H1 (cell line): ENCODE data around the gene HMCN1. TPM values are rescaled to one million over a fixed set of nuclear protein-coding genes. Genes with fewer than 3 reads are reported as not detected.

Experiments used
- CTCF ChIA-PET: fragments of 300-600 bp; sonication (Branson Sonifier 250); formaldehyde crosslinking; loops from one replicate; lab custom pipeline; 2021; ENCODE audit not compliant: partially characterized antibody; lab: Charles Lee
- POLR2A ChIA-PET: fragments of 300-600 bp; sonication (Branson Sonifier 250); formaldehyde crosslinking; loops from one replicate; lab custom pipeline; 2021; ENCODE audit warnings: inconsistent platforms; ENCODE audit not compliant: partially characterized antibody; lab: Charles Lee
- DNase-seq, 2 experiments: peaks; one replicate each; pipeline versions ENCODE4 v3.0.0 to v3.0.0-alpha.2; 2010 to 2022; ENCODE audit warnings: low spot score in 2 of 2, low read depth in 1 of 2, mixed read lengths in 1 of 2
- FAIRE-seq: peaks from 2 replicates; lab custom pipeline; 2011; peaks lifted over from hg19 to GRCh38; lab: Jason Lieb, UNC
- H2AFZ ChIP-seq: 2 replicates; pipeline ENCODE4 v1.8.1; 2012; ENCODE audit warnings: low read length, inconsistent platforms
- H2AK5ac ChIP-seq: 2 replicates; pipeline ENCODE4 v1.6.1; 2013; ENCODE audit warnings: low read depth, low read length
- H2BK120ac ChIP-seq: replicated peaks from 2 replicates; pipeline ENCODE3; 2013; ENCODE audit warnings: low read depth, low read length, inconsistent platforms
- H2BK12ac ChIP-seq: 2 replicates; pipeline ENCODE4 v1.6.1; 2013; ENCODE audit warnings: low read depth, low read length
- H2BK15ac ChIP-seq: 2 replicates; pipeline ENCODE4 v1.6.1; 2013; ENCODE audit warnings: low read length
- H2BK20ac ChIP-seq: 2 replicates; pipeline ENCODE4 v1.6.1; 2013; ENCODE audit warnings: low read length
- H2BK5ac ChIP-seq: 2 replicates; pipeline ENCODE4 v1.6.1; 2013; ENCODE audit warnings: low read depth, low read length
- H3K14ac ChIP-seq: 2 replicates; pipeline ENCODE4 v1.6.1; 2013; ENCODE audit warnings: inconsistent platforms; ENCODE audit not compliant: insufficient read length
- H3K18ac ChIP-seq: 2 replicates; pipeline ENCODE4 v1.6.1; 2013; ENCODE audit warnings: low read length; ENCODE audit errors: extremely low read depth
- H3K23ac ChIP-seq: 2 replicates; pipeline ENCODE4 v1.6.1; 2013; ENCODE audit warnings: inconsistent platforms; ENCODE audit not compliant: insufficient read length
- H3K23me2 ChIP-seq: 2 replicates; pipeline ENCODE4 v1.6.1; 2013; ENCODE audit warnings: low read depth, low read length
- H3K27ac ChIP-seq: 2 replicates; pipeline ENCODE4 v1.6.1; 2011; ENCODE audit warnings: low read depth, low read length, inconsistent platforms
- H3K27me3 ChIP-seq, 4 experiments: replicated peaks in 1 of 4; 1 replicate in 1 of 4; 2 replicates in 3 of 4; pipeline versions ENCODE4 v1.6.1 to v1.8.1; 2011 to 2013; ENCODE audit warnings: low read length in 3 of 4, mild to moderate bottlenecking in 3 of 4, inconsistent platforms in 2 of 4, mixed read lengths in 2 of 4, moderate library complexity in 1 of 4; ENCODE audit not compliant: control insufficient read depth in 3 of 4, insufficient read depth in 3 of 4; ENCODE audit errors: extremely low read depth in 1 of 4
- H3K36me3 ChIP-seq, 4 experiments: 2 replicates each; pipeline versions ENCODE4 v1.6.1 to v1.8.1; 2011 to 2013; ENCODE audit warnings: mild to moderate bottlenecking in 4 of 4, low read length in 3 of 4, moderate library complexity in 2 of 4, control low read depth in 1 of 4, inconsistent platforms in 1 of 4; ENCODE audit not compliant: insufficient read depth in 4 of 4, control insufficient read depth in 2 of 4
- H3K4ac ChIP-seq: replicated peaks from 2 replicates; pipeline ENCODE3; 2013; ENCODE audit warnings: low read length, low read depth, mixed read lengths, inconsistent platforms; ENCODE audit not compliant: insufficient read length
- H3K4me1 ChIP-seq, 4 experiments: replicated peaks in 1 of 4; 1 replicate in 1 of 4; 2 replicates in 3 of 4; pipeline versions ENCODE4 v1.6.1 to v1.8.1; 2011 to 2013; ENCODE audit warnings: low read length in 3 of 4, inconsistent platforms in 2 of 4, mixed read lengths in 1 of 4; ENCODE audit not compliant: insufficient read depth in 4 of 4, control insufficient read depth in 3 of 4
- H3K4me2 ChIP-seq, 2 experiments: 2 replicates each; pipeline versions ENCODE4 v1.6.1 to v1.8.1; 2011 to 2013; ENCODE audit warnings: low read depth in 2 of 2, low read length in 2 of 2, control low read depth in 1 of 2, inconsistent platforms in 1 of 2, mild to moderate bottlenecking in 1 of 2; ENCODE audit not compliant: insufficient read depth in 1 of 2
- H3K4me3 ChIP-seq, 4 experiments: fragments of 200-600, 300-600 bp in 1 of 4; sonication (generic), shearing (Covaris generic), sonication (Bioruptor Twin) in 1 of 4; 2 replicates each; pipeline versions ENCODE4 v1.5.1 to v1.8.1; 2011 to 2016; ENCODE audit warnings: low read length in 4 of 4, low read depth in 3 of 4, control low read depth in 2 of 4, inconsistent platforms in 2 of 4, mild to moderate bottlenecking in 2 of 4, mixed read lengths in 1 of 4, moderate library complexity in 1 of 4; ENCODE audit not compliant: insufficient read depth in 2 of 4; ENCODE audit errors: extremely low read depth in 1 of 4
- H3K56ac ChIP-seq: replicated peaks from 2 replicates; pipeline ENCODE3; 2013; ENCODE audit warnings: low read depth, mild to moderate bottlenecking, mixed read lengths, low read length, inconsistent platforms; ENCODE audit not compliant: insufficient read length
- H3K79me1 ChIP-seq: 2 replicates; pipeline ENCODE4 v1.6.1; 2013; ENCODE audit warnings: low read depth, low read length, control low read depth
- H3K79me2 ChIP-seq, 2 experiments: 2 replicates each; pipeline versions ENCODE4 v1.6.1 to v1.8.1; 2012 to 2013; ENCODE audit warnings: low read length in 2 of 2, mild to moderate bottlenecking in 2 of 2, inconsistent platforms in 1 of 2; ENCODE audit not compliant: insufficient read depth in 2 of 2, control insufficient read depth in 1 of 2
- H3K9ac ChIP-seq, 4 experiments: replicated peaks in 1 of 4; 1 replicate in 1 of 4; 2 replicates in 3 of 4; pipeline versions ENCODE4 v1.6.1 to v1.8.1; 2011 to 2013; ENCODE audit warnings: low read depth in 3 of 4, low read length in 3 of 4, control low read depth in 2 of 4, mild to moderate bottlenecking in 2 of 4, moderate library complexity in 2 of 4, inconsistent platforms in 1 of 4; ENCODE audit errors: extremely low read depth in 1 of 4
- H3K9me3 ChIP-seq, 2 experiments: 2 replicates each; pipeline versions ENCODE4 v1.6.1 to v1.8.1; 2012 to 2013; ENCODE audit warnings: mild to moderate bottlenecking in 2 of 2, moderate library complexity in 2 of 2, control low read depth in 1 of 2, inconsistent platforms in 1 of 2, low read depth in 1 of 2, low read length in 1 of 2, mixed read lengths in 1 of 2; ENCODE audit not compliant: insufficient read depth in 2 of 2
- H4K20me1 ChIP-seq, 2 experiments: replicated peaks in 1 of 2; 2 replicates each; pipeline versions ENCODE3 to v1.8.1; 2011 to 2013; ENCODE audit warnings: inconsistent platforms in 2 of 2, low read length in 2 of 2, mild to moderate bottlenecking in 1 of 2; ENCODE audit not compliant: insufficient read depth in 2 of 2, control insufficient read depth in 1 of 2
- H4K5ac ChIP-seq: 2 replicates; pipeline ENCODE4 v1.6.1; 2013; ENCODE audit warnings: low read length, low read depth, mixed read lengths, inconsistent platforms; ENCODE audit not compliant: insufficient read length
- H4K8ac ChIP-seq: 2 replicates; pipeline ENCODE4 v1.8.0; 2013; ENCODE audit warnings: mild to moderate bottlenecking, moderate library complexity, low read length, inconsistent platforms; ENCODE audit not compliant: insufficient read depth; ENCODE audit errors: extremely low read depth
- H4K91ac ChIP-seq: replicated peaks from 2 replicates; pipeline ENCODE3; 2013; ENCODE audit warnings: low read length, mixed read lengths, inconsistent platforms; ENCODE audit not compliant: insufficient read length
- FOSL1 ChIP-seq: IDR thresholded peaks from 2 replicates; pipeline ENCODE4 v1.6.1; 2011; ENCODE audit warnings: mild to moderate bottlenecking, low read depth, low read length, moderate library complexity; ENCODE audit not compliant: insufficient read depth
- RFX5 ChIP-seq: IDR thresholded peaks from 2 replicates; pipeline ENCODE4 v1.6.1; 2011; ENCODE audit warnings: low read depth, low read length, improper control_type of control experiment, borderline replicate concordance
- WGBS, 2 experiments: shearing (Covaris generic) in 1 of 2; methylation state at CpG; one replicate each; pipeline versions ENCODE4 v1.1.6 to v1.1.7; 2013 to 2015; ENCODE audit warnings: low lambda C conversion rate in 2 of 2, mixed read lengths in 2 of 2, inconsistent platforms in 1 of 2, low coverage in 1 of 2, missing lambda C conversion rate in 1 of 2; ENCODE audit not compliant: insufficient replicate concordance in 2 of 2, insufficient coverage in 1 of 2, insufficient read length in 1 of 2; ENCODE audit errors: extremely low coverage in 1 of 2, missing lambda C conversion rate in 1 of 2; 5-methylcytosine and 5-hydroxymethylcytosine counted together
- polyA plus RNA-seq, 7 experiments: library from polyadenylated mRNA; depleted of rRNA in 3 of 7; stranded (reverse) in 5 of 7; unstranded in 2 of 7; fragments of >200 nt in 5 of 7; fragments of 200-250 nt in 2 of 7; gene quantifications; 1 replicate in 5 of 7; 2 replicates in 1 of 7; 4 replicates in 1 of 7; pipeline versions ENCODE4 v1.2.1 to v1.2.3, GENCODE V29; 2011 to 2013; ENCODE audit warnings: missing spikeins in 2 of 7, mixed read lengths in 2 of 7
- total RNA-seq: library from RNA; stranded (reverse); fragmentation: NEBNext Ultra II Directional; extraction: Animal tissue kit (Norgen Biotek cat#: 25700); gene quantifications from 2 replicates; pipeline ENCODE4 v1.2.1, GENCODE V29; 2021

Gene HMCN1
- total and polyA plus RNA-seq, 2 of the 8 experiments (the other 6 are each of a cell fraction or from before 2014, with no cell fraction given), result 13.8 to 14.6 TPM

- Histone ChIP-seq H3K27me3 (no peaks in the 10 kb centered on the region), H3K9ac (no peak overlapping the region), H4K5ac (no peak overlapping the region), H2BK12ac (no peak overlapping the region), H2AK5ac (no peak overlapping the region), H2BK5ac (no peak overlapping the region), H3K36me3 (no peaks in the 10 kb centered on the region), H4K8ac (no peak overlapping the region), H3K14ac (no peak overlapping the region), H2BK120ac (no peak overlapping the region), H2BK15ac (no peak overlapping the region), H3K79me2 (no peaks in the 10 kb centered on the region), H3K18ac (no peak overlapping the region), H2AFZ (no peak overlapping the region), H3K4ac (no peak overlapping the region), H3K4me2 (no peak overlapping the region), H4K91ac (no peak overlapping the region), H3K4me1 (no peaks in the 10 kb centered on the region), H3K9me3 (no peaks in the 10 kb centered on the region), H2BK20ac (no peak overlapping the region), H3K23ac (no peak overlapping the region), H3K79me1 (no peaks in the 10 kb centered on the region), H3K27ac (no peak overlapping the region), H3K23me2 (no peaks in the 10 kb centered on the region; the same call in 1 of the 2 replicates), H4K20me1 (no peaks in the 10 kb centered on the region), H3K4me3 (no peak overlapping the region), H3K56ac (no peak overlapping the region)
- FAIRE-seq, result no peak
- ChIA-PET CTCF (interaction anchor here (0.6 kb wide), 1 partner anchor 40 kb away, joined by 3 read pairs; no protein-coding TSS in a partner anchor), POLR2A (no interaction called here)
- DNase-seq, result no peak
- 100% methylated on average over 1 of the region's 1 CpG; no CpG with 5 or more reads in 1 of the 2 experiments for WGBS, 2 experiments
- no peak for TF ChIP-seq RFX5
- TF ChIP-seq FOSL1, result no peak
These were observed 239.5 kb downstream of the HMCN1 start for GRCh38 chr1:185973645-185974044.
